GM12878 (cell line): Measurements from ENCODE around the gene FFAR4. TPM values are rescaled to one million over a fixed set of nuclear protein-coding genes. Genes with fewer than 3 reads are reported as not detected.

Source experiments
- ATAC-seq: fragments of 200-7000 bp; cut with Tn5 transposase; 3 replicates; pipeline ENCODE4 v1.9.1; 2020; ENCODE audit warnings: mild to moderate bottlenecking, moderate library complexity
- BruUV-seq: library from RNA; stranded (reverse); fragments of 400-500 nt; replicated peaks from 2 replicates; lab custom pipeline; 2021; lab: Mats Ljungman, UMichigan
- CTCF ChIA-PET: fragments of 300-600 bp; sonication (Branson Sonifier 250); formaldehyde crosslinking; extraction: SDS; loops from one replicate; lab custom pipeline; 2021; ENCODE audit warnings: inconsistent platforms; lab: Yijun Ruan, JAX
- POLR2A ChIA-PET: fragments of 350-600 bp; formaldehyde crosslinking; extraction: SDS; loops from one replicate; lab custom pipeline; 2021; ENCODE audit warnings: inconsistent platforms; lab: Charles Lee
- RAD21 ChIA-PET: fragments of 300-600 bp; sonication (Branson Sonifier 250); formaldehyde crosslinking; loops from one replicate; lab custom pipeline; 2023; ENCODE audit warnings: antibody characterized with exemption; ENCODE audit not compliant: unreplicated experiment; lab: Charles Lee
- SMC1A ChIA-PET: fragments of 300-600 bp; sonication (Branson Sonifier 250); formaldehyde crosslinking; loops from one replicate; lab custom pipeline; 2023; ENCODE audit not compliant: unreplicated experiment, uncharacterized antibody; lab: Charles Lee
- DNase-seq: peaks from one replicate; pipeline ENCODE4 v3.0.0-alpha.2; 2011; ENCODE audit warnings: low read depth, low spot score
- FAIRE-seq: peaks from 3 replicates; lab custom pipeline; 2011; peaks lifted over from hg19 to GRCh38; lab: Jason Lieb, UNC
- H2AFZ ChIP-seq: 2 replicates; pipeline ENCODE4 v1.6.0; 2011; ENCODE audit warnings: low read depth, low read length, control low read depth; ENCODE audit not compliant: control insufficient read depth
- H3K27ac ChIP-seq: 2 replicates; pipeline ENCODE4 v1.5.1; 2011; ENCODE audit warnings: control low read depth; ENCODE audit not compliant: control insufficient read depth, insufficient read depth
- H3K27me3 ChIP-seq, 2 experiments: replicated peaks in 1 of 2; 2 replicates each; pipeline versions ENCODE4 v1.6.0 to v1.6.1; 2011; ENCODE audit warnings: low read length in 1 of 2; ENCODE audit not compliant: control insufficient read depth in 2 of 2, insufficient read depth in 2 of 2
- H3K36me3 ChIP-seq, 2 experiments: 2 replicates each; pipeline ENCODE4 v1.5.1; 2011; ENCODE audit warnings: low read length in 1 of 2; ENCODE audit not compliant: control insufficient read depth in 2 of 2, insufficient read depth in 2 of 2
- H3K4me1 ChIP-seq: 2 replicates; pipeline ENCODE4 v1.6.1; 2011; ENCODE audit warnings: mild to moderate bottlenecking, low read length, moderate library complexity, mixed read lengths; ENCODE audit not compliant: control insufficient read depth, insufficient read depth
- H3K4me2 ChIP-seq: 2 replicates; pipeline ENCODE4 v1.6.0; 2011; ENCODE audit warnings: control low read depth; ENCODE audit not compliant: control insufficient read depth, insufficient read depth
- H3K4me3 ChIP-seq: fragments of 200-600 bp; sonication (generic); 2 replicates; pipeline ENCODE4 v1.5.1; 2016
- H3K79me2 ChIP-seq: 2 replicates; pipeline ENCODE4 v1.6.0; 2011; ENCODE audit warnings: low read length; ENCODE audit not compliant: control insufficient read depth, insufficient read depth
- H3K9ac ChIP-seq: 2 replicates; pipeline ENCODE4 v1.8.0; 2011; ENCODE audit warnings: low read length, control low read depth, mixed read lengths; ENCODE audit not compliant: control insufficient read depth, insufficient read depth
- H3K9me3 ChIP-seq: replicated peaks from 3 replicates; pipeline ENCODE4 v1.5.1; 2011; ENCODE audit warnings: mild to moderate bottlenecking, low read length; ENCODE audit not compliant: control insufficient read depth, insufficient read depth
- H4K20me1 ChIP-seq: 2 replicates; pipeline ENCODE4 v1.6.0; 2011; ENCODE audit not compliant: control insufficient read depth, insufficient read depth
- BACH1 ChIP-seq: fragments of 450-650 bp; IDR thresholded peaks from 2 replicates; pipeline ENCODE4 v1.6.1; 2017; ENCODE audit warnings: mild to moderate bottlenecking, borderline replicate concordance
- HSF1 ChIP-seq: fragments of 150-350 bp; IDR thresholded peaks from 2 replicates; pipeline ENCODE4 v1.6.1; 2014; ENCODE audit warnings: mild to moderate bottlenecking, low read depth, low read length
- KLF5 ChIP-seq: fragments of 450-650 bp; IDR thresholded peaks from 2 replicates; pipeline ENCODE4 v1.6.1; 2014; ENCODE audit warnings: mild to moderate bottlenecking; ENCODE audit not compliant: partially characterized antibody
- MTA2 ChIP-seq: fragments of 450-650 bp; IDR thresholded peaks from 2 replicates; pipeline ENCODE4 v1.6.1; 2016; ENCODE audit warnings: low read depth, mild to moderate bottlenecking, moderate library complexity
- NBN ChIP-seq: fragments of 450-650 bp; IDR thresholded peaks from 2 replicates; pipeline ENCODE4 v1.6.1; 2016
- NFXL1 ChIP-seq: fragments of 450-650 bp; IDR thresholded peaks from 2 replicates; pipeline ENCODE4 v1.6.1; 2017; ENCODE audit warnings: antibody characterized with exemption, mild to moderate bottlenecking, borderline replicate concordance
- PML ChIP-seq: IDR thresholded peaks from 2 replicates; pipeline ENCODE4 v1.6.1; 2012; ENCODE audit warnings: low read length, inconsistent platforms
- SMARCA5 ChIP-seq: fragments of 450-650 bp; IDR thresholded peaks from 2 replicates; pipeline ENCODE4 v1.6.1; 2017; ENCODE audit warnings: mild to moderate bottlenecking
- SPI1 ChIP-seq: IDR thresholded peaks from 2 replicates; pipeline ENCODE4 v1.6.1; 2011; ENCODE audit warnings: low read depth, mild to moderate bottlenecking, low read length, moderate library complexity, borderline replicate concordance; ENCODE audit not compliant: insufficient read depth
- SUZ12 ChIP-seq: fragments of 200-600 bp; sonication (generic); IDR thresholded peaks from one replicate; pipeline ENCODE4 v1.6.1; 2018; ENCODE audit warnings: antibody characterized with exemption, mild to moderate bottlenecking; ENCODE audit not compliant: unreplicated experiment
- TCF3 ChIP-seq: IDR thresholded peaks from 2 replicates; pipeline ENCODE4 v1.6.1; 2012; ENCODE audit warnings: low read depth, mild to moderate bottlenecking, low read length, borderline replicate concordance; ENCODE audit not compliant: insufficient read depth
- ZNF274 ChIP-seq: IDR thresholded peaks from one replicate; pipeline ENCODE4 v1.8.0; 2011; ENCODE audit not compliant: insufficient read length, insufficient read depth
- WGBS: methylation state at CpG from one replicate; pipeline ENCODE4 v1.1.6; 2016; ENCODE audit warnings: low lambda C conversion rate; ENCODE audit not compliant: insufficient replicate concordance, insufficient coverage; ENCODE audit errors: missing lambda C conversion rate; 5-methylcytosine and 5-hydroxymethylcytosine counted together
- in situ Hi-C: fragments of 300-500 bp; cut with MboI; formaldehyde crosslinking; loops from 9 replicates; pipeline ENCODE4 v1.14.3; 2018; ENCODE audit warnings: mixed read lengths
- intact Hi-C: fragments of 100-400 bp; cut with micrococcal nuclease; formaldehyde crosslinking; loops from one replicate; pipeline ENCODE4 v1.14.2; 2022; ENCODE audit not compliant: unreplicated experiment
- polyA plus RNA-seq, 11 experiments: library from polyadenylated mRNA; depleted of rRNA in 4 of 11; unstranded in 6 of 11; stranded (reverse) in 5 of 11; fragments of >200 nt; fragmentation: Nextera tagmentation in 4 of 11; fragmentation: Illumina TruSeq in 1 of 11; extraction: Ambion mirVana in 4 of 11; extraction: Trizol in 1 of 11; gene quantifications; 1 replicate in 1 of 11; 2 replicates in 10 of 11; pipeline versions ENCODE4 v1.2.1 to v1.2.3, GENCODE V29; 2011 to 2016; ENCODE audit warnings: inconsistent platforms in 2 of 11, missing spikeins in 2 of 11, low read depth in 1 of 11
- total RNA-seq, 4 experiments: library from RNA; depleted of rRNA in 3 of 4; stranded (reverse); fragments of >200 nt in 3 of 4; fragmentation: Illumina TruSeq in 1 of 4; extraction: Trizol in 1 of 4; gene quantifications; 2 replicates each; pipeline versions ENCODE4 v1.2.1 to v1.2.3, GENCODE V29; 2013 to 2021
- TF ChIP-seq, protein P1 (sequence below): fragments of 450-650 bp; IDR thresholded peaks from 2 replicates; pipeline ENCODE4 v1.6.1; 2017; ENCODE audit warnings: antibody characterized with exemption, mild to moderate bottlenecking, moderate library complexity

Gene FFAR4
- total and polyA plus RNA-seq, 10 of the 15 experiments (the other 5 are each of a cell fraction or from before 2014, with no cell fraction given) = not detected

- H3K4me3 ChIP-seq = no peak overlapping the region
- RAD21 ChIA-PET = no interaction called here
- intact Hi-C loops = no loop called here
- 0% methylated on average over 1 of the region's 1 CpG for WGBS
- FAIRE-seq = no peak
- H3K36me3 ChIP-seq = no peaks in the 10 kb centered on the region
- in situ Hi-C loops = no loop called here
- H3K27me3 ChIP-seq = peaks cover 6% of the 10 kb centered on the region in 2 experiments; a peak in 3 of 4 replicates
- POLR2A ChIA-PET = no interaction called here
- H3K4me1 ChIP-seq = no peaks in the 10 kb centered on the region
- no peaks in the 10 kb centered on the region for H3K9me3 ChIP-seq
- ATAC-seq = no peak
- BruUV-seq = no TSS peak
- DNase-seq = no peak
- H3K9ac ChIP-seq = no peak overlapping the region
- SMC1A ChIA-PET = interaction anchor here (0.7 kb wide), 1 partner anchor 46 kb away, joined by 3 read pairs; no protein-coding TSS in a partner anchor
- no peaks in the 10 kb centered on the region for H4K20me1 ChIP-seq
- H2AFZ ChIP-seq = no peak overlapping the region
- CTCF ChIA-PET = no interaction called here
- H3K79me2 ChIP-seq = no peaks in the 10 kb centered on the region
- TF ChIP-seq NBN = no peak
- TF ChIP-seq TCF3 = no peak
- no peak for TF ChIP-seq PML
- TF ChIP-seq MTA2 = no peak
- TF ChIP-seq NFXL1 = no peak
- no peak for TF ChIP-seq SMARCA5
- TF ChIP-seq BACH1 = no peak
- no peak for TF ChIP-seq SUZ12
- TF ChIP-seq KLF5 = no peak
- TF ChIP-seq, protein P1, sequence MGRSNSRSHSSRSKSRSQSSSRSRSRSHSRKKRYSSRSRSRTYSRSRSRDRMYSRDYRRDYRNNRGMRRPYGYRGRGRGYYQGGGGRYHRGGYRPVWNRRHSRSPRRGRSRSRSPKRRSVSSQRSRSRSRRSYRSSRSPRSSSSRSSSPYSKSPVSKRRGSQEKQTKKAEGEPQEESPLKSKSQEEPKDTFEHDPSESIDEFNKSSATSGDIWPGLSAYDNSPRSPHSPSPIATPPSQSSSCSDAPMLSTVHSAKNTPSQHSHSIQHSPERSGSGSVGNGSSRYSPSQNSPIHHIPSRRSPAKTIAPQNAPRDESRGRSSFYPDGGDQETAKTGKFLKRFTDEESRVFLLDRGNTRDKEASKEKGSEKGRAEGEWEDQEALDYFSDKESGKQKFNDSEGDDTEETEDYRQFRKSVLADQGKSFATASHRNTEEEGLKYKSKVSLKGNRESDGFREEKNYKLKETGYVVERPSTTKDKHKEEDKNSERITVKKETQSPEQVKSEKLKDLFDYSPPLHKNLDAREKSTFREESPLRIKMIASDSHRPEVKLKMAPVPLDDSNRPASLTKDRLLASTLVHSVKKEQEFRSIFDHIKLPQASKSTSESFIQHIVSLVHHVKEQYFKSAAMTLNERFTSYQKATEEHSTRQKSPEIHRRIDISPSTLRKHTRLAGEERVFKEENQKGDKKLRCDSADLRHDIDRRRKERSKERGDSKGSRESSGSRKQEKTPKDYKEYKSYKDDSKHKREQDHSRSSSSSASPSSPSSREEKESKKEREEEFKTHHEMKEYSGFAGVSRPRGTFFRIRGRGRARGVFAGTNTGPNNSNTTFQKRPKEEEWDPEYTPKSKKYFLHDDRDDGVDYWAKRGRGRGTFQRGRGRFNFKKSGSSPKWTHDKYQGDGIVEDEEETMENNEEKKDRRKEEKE = no peak
- no peak for TF ChIP-seq HSF1
- TF ChIP-seq SPI1 = no peak
- no peak for TF ChIP-seq ZNF274
- TF ChIP-seq, all 136 proteins: peak for 0
- Histone ChIP-seq H3K4me2 (no peak overlapping the region), H3K27ac (no peak overlapping the region)
Measured at GRCh38 chr10:93599335-93599734, 32.9 kb downstream of the FFAR4 start.
